ENCODE data around the gene KIF5A. TPM values are rescaled to one million over a fixed set of nuclear protein-coding genes. Genes with fewer than 3 reads are reported as not detected.
"Not testable (repeated sequence)": the region's sequence is repeated elsewhere in the genome, so short reads cannot be mapped to it uniquely, and the experiment has no call there.

Gene KIF5A
- total and polyA plus RNA-seq, 2 donors (not counting 1 experiment from before 2014, with no cell fraction given) = 0.09 to 0.67 TPM

GRCh38 chr12:57616383-57617101, 66.7 kb downstream of the KIF5A start:
- peaks cover 0 to 16% (median 0%) of the 10 kb centered on the region in 3 donors for H3K9me3 ChIP-seq (ENCODE audit: control extremely low read depth in 1 of 3, control insufficient read depth in 2 of 3, insufficient read depth in 1 of 3, low read length in 2 of 3)
- ChIA-PET POLR2A (interaction anchor here (1.9 kb wide), 1 partner anchor 26 kb away, joined by 4 read pairs; the partner anchor contains the start of gene PIP4K2C), CTCF (interaction anchor here (1.3 to 12.6 kb wide), 2 partner anchors 22 to 33 kb away, joined by 3 to 97 read pairs; no protein-coding TSS in a partner anchor)
- H3K4me1 ChIP-seq (ENCODE audit: control insufficient read depth in 2 of 2, insufficient read depth in 2 of 2, low read length in 2 of 2) = peaks cover 61 to 70% of the 10 kb centered on the region in 2 donors
- no peak overlapping the region for H2AFZ ChIP-seq (ENCODE audit: insufficient read depth, low read depth, low read length, poor library complexity, severe bottlenecking)
- DNase-seq = peak; percentile 15
- H3K36me3 ChIP-seq (replicated peaks in 1 of 2; ENCODE audit: control extremely low read depth in 1 of 2, control insufficient read depth in 1 of 2, extremely low read depth in 1 of 2, insufficient read depth in 2 of 2, low read length in 1 of 2) = no peaks in the 10 kb centered on the region
- Mint-ChIP-seq H3K27ac (peak overlapping the region; percentile 26), H3K27me3 (peaks cover 62% of the 10 kb centered on the region), H3K4me3 (no peak overlapping the region), H3K9me3 (ENCODE audit: insufficient read depth) (no peaks in the 10 kb centered on the region), H3K4me1 (peaks cover 68% of the 10 kb centered on the region)
- no peak overlapping the region for H3K9ac ChIP-seq (ENCODE audit: low read length)
- intact Hi-C loops (cut with micrococcal nuclease) = no loop called here
- no peak overlapping the region for H3K27ac ChIP-seq (ENCODE audit: low read length in 2 of 2)
- H3K27me3 ChIP-seq (replicated peaks in 1 of 4; ENCODE audit: control extremely low read depth in 1 of 4, control insufficient read depth in 3 of 4, insufficient read depth in 4 of 4, low read length in 3 of 4) = peaks cover 0 to 77% (median 45%) of the 10 kb centered on the region in 4 experiments
- no CpG with 5 or more reads among the region's 3 CpGs for WGBS (ENCODE audit: insufficient coverage)
- H3K79me2 ChIP-seq (ENCODE audit: control insufficient read depth, insufficient read depth, low read length) = no peaks in the 10 kb centered on the region
- no peak overlapping the region for H3K4me3 ChIP-seq (ENCODE audit: control extremely low read depth in 1 of 5, extremely low read depth in 1 of 5, insufficient read depth in 1 of 5, low read depth in 2 of 5, low read length in 4 of 5)
- ATAC-seq (ENCODE audit: low read depth) = no peak
- TF ChIP-seq EZH2 (IDR thresholded peaks at IDR 0.05; ENCODE audit: borderline replicate concordance, insufficient read depth, low read depth, low read length, poor library complexity, severe bottlenecking) (no peak), CTCF (IDR thresholded peaks at IDR 0.05) (no peak)
- H3K4me2 ChIP-seq (replicated peaks; ENCODE audit: low read depth, low read length, poor library complexity, severe bottlenecking) = no peak overlapping the region
- peaks cover 11% of the 10 kb centered on the region for H4K20me1 ChIP-seq (ENCODE audit: control insufficient read depth, insufficient read depth, low read length, poor library complexity, severe bottlenecking)

GRCh38 chr12:57617942-57618341, 68.1 kb downstream of the KIF5A start:
- no peak for ATAC-seq (ENCODE audit: low read depth)
- H3K4me3 Mint-ChIP-seq = no peak overlapping the region
- TF ChIP-seq EZH2 (IDR thresholded peaks at IDR 0.05; ENCODE audit: borderline replicate concordance, insufficient read depth, low read depth, low read length, poor library complexity, severe bottlenecking) (no peak), CTCF (IDR thresholded peaks at IDR 0.05) (no peak)
- Histone ChIP-seq H3K4me1 (ENCODE audit: control insufficient read depth in 2 of 2, insufficient read depth in 2 of 2, low read length in 2 of 2) (peaks cover 57 to 71% of the 10 kb centered on the region in 2 donors), H3K4me3 (ENCODE audit: control extremely low read depth in 1 of 5, extremely low read depth in 1 of 5, insufficient read depth in 1 of 5, low read depth in 2 of 5, low read length in 4 of 5) (no peak overlapping the region), H4K20me1 (ENCODE audit: control insufficient read depth, insufficient read depth, low read length, poor library complexity, severe bottlenecking) (peaks cover 7% of the 10 kb centered on the region), H3K27me3 (replicated peaks in 1 of 4; ENCODE audit: control extremely low read depth in 1 of 4, control insufficient read depth in 3 of 4, insufficient read depth in 4 of 4, low read length in 3 of 4) (peaks cover 0 to 79% (median 49%) of the 10 kb centered on the region in 4 experiments), H3K9me3 (ENCODE audit: control extremely low read depth in 1 of 3, control insufficient read depth in 2 of 3, insufficient read depth in 1 of 3, low read length in 2 of 3) (peaks cover 0 to 18% (median 0%) of the 10 kb centered on the region in 3 donors), H3K9ac (ENCODE audit: low read length) (no peak overlapping the region), H2AFZ (ENCODE audit: insufficient read depth, low read depth, low read length, poor library complexity, severe bottlenecking) (no peak overlapping the region), H3K27ac (ENCODE audit: low read length in 2 of 2) (no peak overlapping the region), H3K79me2 (ENCODE audit: control insufficient read depth, insufficient read depth, low read length) (no peaks in the 10 kb centered on the region), H3K36me3 (replicated peaks in 1 of 2; ENCODE audit: control extremely low read depth in 1 of 2, control insufficient read depth in 1 of 2, extremely low read depth in 1 of 2, insufficient read depth in 2 of 2, low read length in 1 of 2) (no peaks in the 10 kb centered on the region), H3K4me2 (replicated peaks; ENCODE audit: low read depth, low read length, poor library complexity, severe bottlenecking) (no peak overlapping the region)
- intact Hi-C loops (cut with micrococcal nuclease) = no loop called here
- H3K4me1 Mint-ChIP-seq = peaks cover 68% of the 10 kb centered on the region
- H3K27me3 Mint-ChIP-seq = peaks cover 66% of the 10 kb centered on the region
- no peak overlapping the region for H3K27ac Mint-ChIP-seq
- 61% methylated on average over 4 of the region's 11 CpGs for WGBS (ENCODE audit: insufficient coverage)
- POLR2A ChIA-PET = no interaction called here
- peak; percentile 7 for DNase-seq
- H3K9me3 Mint-ChIP-seq (ENCODE audit: insufficient read depth) = no peaks in the 10 kb centered on the region
- CTCF ChIA-PET = interaction anchor here (5.1 kb wide), 1 partner anchor 35 kb away, joined by 122 read pairs; no protein-coding TSS in a partner anchor

GRCh38 chr12:57618431-57618830, 68.6 kb downstream of the KIF5A start:
- H3K79me2 ChIP-seq (ENCODE audit: control insufficient read depth, insufficient read depth, low read length); H3K27ac Mint-ChIP-seq; H3K36me3 ChIP-seq (replicated peaks in 1 of 2; ENCODE audit: control extremely low read depth in 1 of 2, control insufficient read depth in 1 of 2, extremely low read depth in 1 of 2, insufficient read depth in 2 of 2, low read length in 1 of 2); H3K9ac ChIP-seq (ENCODE audit: low read length); H3K4me3 ChIP-seq (ENCODE audit: control extremely low read depth in 1 of 5, extremely low read depth in 1 of 5, insufficient read depth in 1 of 5, low read depth in 2 of 5, low read length in 4 of 5); DNase-seq; H4K20me1 ChIP-seq (ENCODE audit: control insufficient read depth, insufficient read depth, low read length, poor library complexity, severe bottlenecking); H3K4me3 Mint-ChIP-seq; ATAC-seq (ENCODE audit: low read depth); H3K4me2 ChIP-seq (replicated peaks; ENCODE audit: low read depth, low read length, poor library complexity, severe bottlenecking); intact Hi-C loops (cut with micrococcal nuclease); POLR2A ChIA-PET; H3K27ac ChIP-seq (ENCODE audit: low read length in 2 of 2); H3K9me3 Mint-ChIP-seq (ENCODE audit: insufficient read depth); H2AFZ ChIP-seq (ENCODE audit: insufficient read depth, low read depth, low read length, poor library complexity, severe bottlenecking): not testable (repeated sequence)
- Histone ChIP-seq H3K27me3 (replicated peaks in 1 of 4; ENCODE audit: control extremely low read depth in 1 of 4, control insufficient read depth in 3 of 4, insufficient read depth in 4 of 4, low read length in 3 of 4) (peaks cover 0 to 79% (median 49%) of the 10 kb centered on the region in 4 experiments), H3K4me1 (ENCODE audit: control insufficient read depth in 2 of 2, insufficient read depth in 2 of 2, low read length in 2 of 2) (peaks cover 53 to 67% of the 10 kb centered on the region in 2 donors), H3K9me3 (ENCODE audit: control extremely low read depth in 1 of 3, control insufficient read depth in 2 of 3, insufficient read depth in 1 of 3, low read length in 2 of 3) (peaks cover 0 to 18% (median 0%) of the 10 kb centered on the region in 3 donors)
- peaks cover 63% of the 10 kb centered on the region for H3K4me1 Mint-ChIP-seq
- CTCF ChIA-PET = interaction anchor here (5.1 kb wide), 1 partner anchor 36 kb away, joined by 122 read pairs; no protein-coding TSS in a partner anchor
- 81% methylated on average over 5 of the region's 6 CpGs for WGBS (ENCODE audit: insufficient coverage)
- peaks cover 71% of the 10 kb centered on the region for H3K27me3 Mint-ChIP-seq
